Brain pericyte (primary cell): ENCODE results near the gene FXR1.

Experiments used
- DNase-seq: peaks from one replicate; pipeline ENCODE4 v3.0.0-alpha.2; 2012; ENCODE audit warnings: low read depth, low spot score

Gene FXR1

GRCh38 chr3:181007262-181007661, 94.8 kb downstream of the FXR1 start:
- no peak for DNase-seq

GRCh38 chr3:181008796-181009195, 96.3 kb downstream of the FXR1 start:
- no peak for DNase-seq

- no peak for DNase-seq
These were observed 96.8 kb downstream of the FXR1 start for GRCh38 chr3:181009225-181009624.

DNA sequence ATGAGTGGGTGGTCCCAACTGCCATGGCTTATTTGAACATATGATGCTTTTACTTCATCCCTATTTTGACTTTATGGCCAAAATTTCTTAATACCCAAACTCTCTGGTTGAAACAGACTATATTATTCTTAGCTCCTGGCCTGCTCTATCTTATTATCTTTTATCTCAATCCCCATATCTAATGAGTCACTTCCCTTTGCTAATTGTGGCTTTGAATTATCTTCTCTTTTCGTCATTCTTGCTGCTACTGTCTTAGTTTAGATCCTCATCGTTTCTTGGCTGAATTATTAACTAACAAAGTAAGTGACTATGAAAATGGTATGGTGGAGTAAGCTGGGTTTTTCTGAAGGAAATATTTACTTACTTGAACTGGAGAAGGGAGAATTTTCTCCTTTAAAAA, 105.2 kb downstream of the FXR1 start:
- no peak for DNase-seq

GRCh38 chr3:181025204-181025603, 112.7 kb downstream of the FXR1 start:
- DNase-seq: no peak

- DNase-seq: no peak
These were observed 118.5 kb downstream of the FXR1 start for GRCh38 chr3:181030948-181031347.
